Stimulated activated CD4-positive, alpha-beta T cell treated with anti-CD3 and anti-CD28 coated beads, Interleukin-4, amount 100 ng/mL, for 24 hours (primary cell): ENCODE results near the gene ZNF324B.
"Not testable (repeated sequence)": the region's sequence is repeated elsewhere in the genome, so short reads cannot be mapped to it uniquely, and the experiment has no call there.

ENCODE experiments used
- DNase-seq: peaks from one replicate; pipeline ENCODE4 v3.0.0-alpha.2; 2020

ZNF324B gene

DNA sequence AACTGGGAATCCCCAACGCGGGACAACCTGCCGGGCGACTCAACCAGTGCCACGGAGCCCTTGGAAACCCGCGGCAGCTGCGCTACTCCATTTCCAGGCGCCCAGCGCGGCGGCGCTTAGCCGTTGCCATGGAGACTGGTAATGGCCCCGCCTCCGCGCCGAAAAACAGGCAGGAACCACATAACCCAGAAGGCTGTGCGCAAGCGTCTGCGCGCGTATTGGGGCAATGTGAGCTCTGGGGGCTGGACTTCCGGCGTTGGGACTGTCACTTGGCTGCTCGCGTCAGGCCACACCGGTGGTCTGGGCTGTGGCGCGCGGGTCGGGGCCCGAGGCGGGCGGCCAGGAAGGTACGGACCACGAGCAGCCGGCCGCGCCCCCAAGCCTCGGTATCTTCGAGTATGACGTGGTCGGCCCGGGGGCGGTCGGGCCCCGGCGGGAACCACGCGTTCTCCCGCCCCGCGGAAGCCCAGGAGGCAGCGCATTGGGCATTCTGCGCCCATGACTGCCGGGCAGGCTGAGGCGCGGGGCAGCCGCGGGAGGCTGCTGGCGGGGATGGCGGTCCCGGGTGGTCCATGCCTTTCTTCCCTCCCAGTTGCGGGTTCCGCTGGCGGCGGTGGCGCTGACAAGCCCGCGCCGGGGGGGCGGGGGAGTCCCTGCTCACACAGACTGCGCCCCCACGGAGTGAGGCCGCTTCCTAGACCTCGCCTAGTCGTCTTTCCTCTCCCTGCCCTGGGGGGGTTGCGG, at the start of gene ZNF324B:
TSS of gene ZNF324B (plus strand) at position 265 of the 744 bp plus-strand sequence. CDS start 2,080 bp downstream, outside the sequence.
- peak; percentile 97 for DNase-seq

DNA sequence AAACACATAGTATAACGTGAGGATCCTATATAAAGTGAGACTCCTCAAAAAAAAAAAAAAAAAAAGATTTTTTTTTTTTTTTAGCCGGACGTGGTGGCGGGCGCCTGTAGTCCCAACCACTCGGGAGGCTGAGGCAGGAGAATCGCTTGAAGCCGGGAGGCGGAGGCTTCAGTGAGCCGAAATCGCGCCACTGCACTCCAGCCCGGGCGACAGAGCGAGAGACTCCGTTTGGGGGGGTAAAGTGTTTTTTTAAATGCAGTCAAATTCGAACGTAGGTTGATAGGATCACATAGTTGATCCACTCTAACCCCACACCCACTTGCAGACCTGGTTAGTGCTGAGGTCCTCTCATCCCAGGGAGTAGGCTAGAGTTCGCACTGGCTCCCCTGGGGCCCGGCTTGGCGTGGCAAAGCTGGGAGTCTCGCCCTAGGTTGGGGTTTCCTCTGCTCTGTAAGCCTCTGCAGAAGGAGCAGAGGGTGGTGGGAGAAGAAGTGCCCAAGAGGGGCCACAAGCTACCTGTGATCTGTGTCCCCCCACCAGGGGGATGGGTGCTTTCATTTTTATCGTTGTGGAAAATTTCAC, 49.5 kb upstream of the ZNF324B start:
- DNase-seq: no peak

DNA sequence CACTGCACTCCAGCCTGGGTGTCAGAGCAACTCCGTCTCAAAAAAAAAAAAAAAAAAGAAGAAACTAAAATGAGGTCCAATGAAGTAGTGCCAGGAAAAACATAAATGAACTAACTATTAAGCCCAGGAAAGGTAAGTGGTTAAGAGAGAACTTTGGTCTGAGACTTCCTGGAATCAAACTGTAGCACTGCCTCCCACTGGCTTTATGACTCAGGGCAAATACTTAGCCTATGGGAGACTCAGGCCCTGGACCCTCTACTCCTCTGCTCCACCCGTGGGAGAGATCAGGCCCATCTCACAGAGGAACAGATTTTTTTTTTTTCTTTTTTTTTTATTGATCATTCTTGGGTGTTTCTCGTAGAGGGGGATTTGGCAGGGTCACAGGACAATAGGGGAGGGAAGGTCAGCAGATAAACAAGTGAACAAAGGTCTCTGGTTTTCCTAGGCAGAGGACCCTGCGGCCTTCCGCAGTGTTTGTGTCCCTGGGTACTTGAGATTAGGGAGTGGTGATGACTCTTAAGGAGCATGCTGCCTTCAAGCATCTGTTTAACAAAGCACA, 47.4 kb upstream of the ZNF324B start:
- DNase-seq: not testable (repeated sequence)

DNA sequence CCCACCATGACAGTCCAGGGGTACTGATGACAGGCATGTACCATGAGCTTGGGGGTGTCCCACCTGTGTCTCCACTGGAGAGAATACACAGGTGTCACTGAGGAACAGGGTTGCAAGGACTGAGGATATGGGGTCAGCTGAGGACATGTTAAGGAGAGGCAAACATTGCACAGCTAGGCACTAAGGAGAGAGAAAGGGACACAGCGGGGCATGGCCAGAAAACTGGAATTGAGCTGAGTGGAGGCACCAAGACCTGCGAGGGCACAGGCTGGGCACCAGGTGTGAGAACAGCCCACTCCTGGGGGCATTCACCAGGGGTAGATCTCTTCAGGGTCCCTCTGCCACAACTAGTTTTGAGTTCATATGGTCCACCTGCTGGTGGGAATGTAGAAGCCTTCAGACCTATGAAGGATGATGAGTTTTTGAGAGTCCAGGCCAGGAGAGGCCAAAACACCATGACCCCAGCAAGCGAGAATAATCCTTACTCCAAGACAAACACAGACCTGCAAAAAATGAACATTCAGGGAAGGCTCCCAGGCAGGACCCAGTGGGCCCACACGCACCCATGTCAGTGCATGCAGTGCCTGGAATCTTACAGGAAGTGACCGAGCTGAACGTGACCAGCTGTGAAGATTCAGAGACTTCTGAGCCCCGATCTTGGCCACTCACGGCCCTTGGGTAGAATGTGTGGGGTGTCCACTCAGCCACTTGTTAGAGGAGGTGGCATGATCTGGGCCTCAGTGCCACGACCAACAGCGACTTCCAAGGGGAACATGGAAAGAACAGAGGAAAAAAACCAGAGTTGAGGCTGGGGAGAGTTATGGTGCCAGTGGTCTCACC, 44.4 kb upstream of the ZNF324B start:
- no peak for DNase-seq

DNA sequence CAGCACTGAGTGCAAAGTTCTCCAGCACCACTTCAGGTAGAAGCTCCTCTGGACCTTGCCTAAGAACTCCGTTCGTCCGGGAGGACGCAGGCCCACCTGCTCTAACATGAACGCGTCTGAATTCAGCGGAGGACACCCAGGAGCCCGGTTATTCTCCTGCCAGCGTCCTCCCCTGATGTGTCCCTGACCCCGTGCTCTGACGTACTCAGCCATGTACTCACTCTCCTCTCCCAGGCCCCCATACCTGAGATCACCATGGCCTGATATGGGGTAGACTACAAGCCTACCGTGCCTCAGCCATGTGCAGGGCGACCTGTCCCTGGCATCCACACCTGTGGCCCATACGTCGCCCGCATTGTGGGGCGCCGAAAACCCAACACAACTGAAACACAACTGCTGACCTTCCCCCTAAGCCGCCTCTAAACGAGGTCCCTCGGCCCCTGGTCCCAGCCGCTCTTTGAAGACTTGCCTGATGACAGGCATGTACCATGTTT, 43.7 kb upstream of the ZNF324B start:
- no peak for DNase-seq

DNA sequence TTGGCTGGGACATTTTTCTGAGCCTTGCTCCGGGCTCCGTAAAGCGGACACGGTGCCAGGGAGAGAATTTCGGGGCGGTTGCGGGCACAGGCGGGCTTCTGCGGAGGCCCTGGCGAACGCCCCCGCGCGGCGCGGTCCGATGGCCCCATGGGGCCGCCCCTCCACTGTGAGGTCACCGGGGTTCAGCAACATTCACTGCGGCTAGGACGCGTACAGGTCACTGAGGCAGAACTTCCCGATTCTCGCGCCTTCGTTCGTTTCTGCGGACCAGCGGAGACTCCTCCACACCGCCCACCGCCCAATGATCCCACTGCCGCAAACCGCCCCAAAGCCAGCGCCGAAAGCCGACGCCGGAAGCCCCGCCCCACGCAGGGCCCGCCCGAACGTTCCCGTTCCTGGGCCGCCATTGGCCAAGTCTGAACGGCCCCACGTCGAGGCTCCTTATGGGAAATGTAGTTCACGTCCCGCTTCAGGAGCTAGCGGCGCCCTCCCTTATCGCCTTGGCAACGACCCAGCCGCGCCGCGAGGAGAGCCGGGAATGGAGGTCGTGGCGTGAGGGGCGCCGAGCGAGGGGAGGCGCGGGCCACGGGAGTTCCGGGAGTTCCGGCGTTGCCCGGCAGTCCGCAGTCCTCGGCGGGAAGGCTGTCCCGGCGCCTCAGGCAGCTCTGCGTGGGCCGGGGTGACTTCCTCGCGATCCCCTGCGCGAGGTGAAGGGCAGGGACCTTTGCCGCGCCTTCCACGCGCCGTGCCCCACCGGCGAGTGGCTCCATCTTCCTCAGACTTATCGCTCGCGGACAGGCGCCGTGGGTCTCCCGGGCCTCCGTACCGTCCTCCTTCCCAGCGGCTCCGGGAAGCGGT, 43.0 kb upstream of the ZNF324B start, which contains the start of gene ZNF584:
TSS of gene ZNF584 (plus strand) at position 498 of the 858 bp plus-strand sequence. CDS start 499 bp downstream, outside the sequence.
- DNase-seq: peak; percentile 95

DNA sequence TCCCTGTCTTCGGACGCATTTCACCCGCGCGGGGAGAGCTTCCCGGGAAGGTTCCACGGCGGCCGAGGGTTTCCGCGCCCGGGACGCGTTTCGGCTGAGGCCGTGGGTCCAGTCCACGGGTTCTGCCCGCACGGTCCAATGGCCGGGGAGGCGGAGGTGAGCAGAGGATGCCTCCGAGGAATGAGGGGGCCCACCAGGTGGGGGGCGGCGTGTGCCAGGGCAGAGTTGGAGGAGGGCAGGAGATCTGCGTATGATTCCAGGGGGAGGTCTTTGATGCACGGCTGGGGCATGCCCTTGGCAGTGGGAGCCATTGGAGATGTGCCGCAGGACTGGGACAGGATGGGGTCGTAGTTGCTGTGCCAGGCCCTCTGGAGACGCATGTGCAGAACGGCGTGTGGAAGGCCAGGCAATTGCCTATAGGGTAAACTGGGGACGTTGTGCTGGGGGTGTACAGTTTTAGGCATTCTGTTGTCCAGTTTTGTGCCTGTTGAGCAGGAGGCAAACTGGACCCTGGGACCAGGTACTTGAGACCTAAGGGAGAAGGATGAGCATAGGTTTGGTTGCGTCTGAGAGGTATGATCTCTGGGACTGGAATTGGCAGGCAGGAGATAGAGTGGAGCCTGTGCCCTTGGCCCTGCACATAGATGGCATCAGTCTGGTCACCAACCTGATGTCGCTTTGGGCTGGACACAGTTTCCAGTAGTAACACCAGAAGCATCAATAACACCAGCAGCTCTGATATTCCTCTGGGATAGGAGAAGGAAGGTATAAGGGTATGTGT, 42.2 kb upstream of the ZNF324B start:
- DNase-seq: peak; percentile 28

DNA sequence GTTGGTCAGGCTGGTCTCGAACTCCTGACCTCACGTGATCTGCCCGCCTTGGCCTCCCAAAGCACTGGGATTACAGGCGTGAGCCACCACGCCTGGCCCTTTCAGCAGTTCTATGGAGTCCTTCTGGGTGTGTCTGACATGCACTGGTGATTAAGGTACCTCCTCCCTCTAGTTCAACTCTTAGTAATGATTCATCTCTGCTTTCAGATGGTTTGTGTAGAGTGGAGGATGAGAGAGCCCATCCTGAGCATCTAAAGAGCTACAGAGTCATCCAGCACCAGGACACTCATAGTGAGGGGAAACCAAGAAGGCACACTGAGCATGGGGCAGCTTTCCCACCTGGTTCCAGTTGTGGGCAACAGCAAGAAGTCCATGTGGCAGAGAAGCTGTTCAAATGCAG, 34.8 kb upstream of the ZNF324B start:
- DNase-seq: no peak

DNA sequence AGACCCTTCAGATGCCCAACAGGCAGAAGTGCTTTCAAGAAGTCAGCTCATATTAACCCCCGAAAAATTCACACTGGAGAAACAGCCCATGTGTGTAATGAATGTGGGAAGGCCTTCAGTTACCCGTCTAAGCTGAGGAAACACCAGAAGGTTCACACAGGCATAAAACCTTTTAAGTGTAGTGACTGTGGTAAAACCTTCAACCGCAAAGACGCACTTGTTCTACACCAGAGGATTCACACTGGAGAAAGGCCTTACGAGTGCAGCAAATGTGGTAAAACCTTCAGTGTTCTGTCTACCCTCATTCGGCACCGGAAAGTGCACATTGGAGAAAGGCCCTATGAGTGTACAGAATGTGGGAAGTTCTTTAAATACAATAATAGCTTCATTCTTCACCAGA, 34.4 kb upstream of the ZNF324B start:
- DNase-seq: no peak

DNA sequence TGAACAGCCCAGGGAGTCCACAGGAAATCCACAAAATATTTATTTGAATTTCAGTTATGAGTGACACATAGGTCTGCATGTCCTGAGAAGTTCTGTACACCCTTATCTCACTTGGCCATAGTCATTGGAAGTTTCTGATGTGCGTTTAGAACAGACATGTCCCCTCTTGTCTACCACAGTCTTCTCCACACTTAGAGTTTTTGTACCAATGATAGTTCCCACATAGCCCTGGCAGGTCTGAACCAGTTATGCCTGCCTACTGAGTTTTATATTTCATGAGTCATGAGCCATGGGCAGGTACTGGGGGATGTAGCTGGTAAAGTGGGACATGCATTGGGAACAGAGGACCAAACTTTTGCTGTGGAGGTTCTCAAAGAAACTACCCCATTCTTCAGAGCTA, 22.8 kb upstream of the ZNF324B start:
- DNase-seq: no peak

DNA sequence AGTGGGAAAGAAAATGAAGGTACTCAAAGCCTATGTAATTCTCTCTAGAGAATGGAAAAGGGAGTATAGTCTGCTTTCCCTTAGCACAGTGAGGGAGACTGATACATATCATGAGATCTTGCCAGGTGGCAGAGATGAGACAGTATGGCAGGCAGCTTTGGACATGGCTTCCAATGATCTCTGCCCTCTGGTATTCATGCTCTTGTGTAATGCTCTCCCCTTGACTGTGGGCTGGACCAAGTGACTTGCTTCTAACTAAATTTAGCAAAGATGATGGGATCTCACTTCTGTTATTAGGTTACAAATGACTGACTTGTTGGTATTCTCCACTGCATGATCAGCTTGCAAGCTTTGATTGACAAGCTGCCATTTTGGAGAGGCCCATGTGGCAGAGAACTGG, 21.7 kb upstream of the ZNF324B start:
- no peak for DNase-seq

DNA sequence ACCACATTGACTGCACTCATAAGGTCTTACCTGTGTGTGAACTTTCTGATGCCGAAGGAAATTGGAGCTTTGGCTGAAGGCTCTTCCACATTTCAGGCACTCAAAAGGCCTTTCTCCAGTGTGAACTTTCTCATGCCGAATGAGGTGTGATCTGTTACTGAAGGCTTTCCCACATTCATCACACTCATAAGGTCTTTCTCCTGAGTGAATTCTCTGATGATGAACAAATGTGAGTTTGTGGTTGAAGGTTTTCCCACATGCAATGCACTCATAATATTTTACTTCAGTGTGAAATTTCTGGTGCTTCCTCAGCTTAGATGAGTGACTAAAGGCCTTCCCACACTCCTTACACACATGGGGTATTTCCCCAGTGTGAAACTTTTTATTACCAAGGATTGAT, 17.2 kb upstream of the ZNF324B start:
- no peak for DNase-seq

DNA sequence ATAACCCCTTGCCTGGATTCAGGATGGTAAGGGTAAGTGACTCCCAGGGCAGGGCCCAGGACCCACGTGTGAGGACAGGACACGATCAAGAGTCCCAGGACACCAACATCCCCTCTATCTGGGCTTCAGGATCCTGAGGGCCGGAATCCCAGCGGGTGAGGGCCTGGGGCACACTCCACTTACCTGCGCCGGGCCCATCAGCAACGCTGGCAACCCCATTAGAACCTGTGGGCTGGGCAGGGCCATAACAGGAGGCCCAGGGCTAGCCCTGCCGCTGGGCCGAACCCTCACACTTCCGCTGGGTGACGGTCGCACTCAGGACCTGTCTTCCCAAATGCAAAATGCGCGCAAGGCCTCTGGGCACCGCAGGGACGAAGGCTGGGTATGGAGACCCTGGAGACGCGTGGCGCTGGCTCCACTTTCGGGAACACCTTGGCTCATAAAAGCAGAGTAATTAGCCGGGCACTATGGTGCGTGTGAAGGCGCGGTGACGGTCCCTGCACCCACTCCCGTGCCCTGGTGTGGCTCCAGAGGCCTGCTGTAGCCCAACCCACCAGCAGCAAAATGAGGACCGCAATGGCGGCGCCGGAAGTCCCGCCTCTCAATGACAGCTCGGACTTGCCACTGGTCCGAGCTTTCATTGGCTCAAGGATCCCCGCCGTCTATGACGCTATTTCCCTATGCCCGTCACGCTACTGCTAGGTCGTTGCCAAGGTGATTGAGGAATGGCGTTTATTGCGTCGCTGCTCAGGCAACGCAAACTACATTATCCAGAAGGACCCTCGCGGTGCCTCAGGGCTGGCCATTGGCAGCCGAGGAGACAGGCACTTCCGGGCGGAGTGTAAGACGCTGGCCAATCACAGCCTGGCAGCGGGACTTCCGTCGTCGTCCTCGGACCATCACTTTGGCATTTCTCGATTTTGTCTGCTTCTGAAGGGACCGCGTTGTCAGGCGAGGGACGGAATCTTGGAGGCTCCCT, 11.6 kb upstream of the ZNF324B start, which contains the start of gene ZNF132:
TSS of gene ZNF132 (minus strand) at position 578 of the 979 bp plus-strand sequence. CDS start at position 246, 332 bp downstream.
- DNase-seq: peak; percentile 95

DNA sequence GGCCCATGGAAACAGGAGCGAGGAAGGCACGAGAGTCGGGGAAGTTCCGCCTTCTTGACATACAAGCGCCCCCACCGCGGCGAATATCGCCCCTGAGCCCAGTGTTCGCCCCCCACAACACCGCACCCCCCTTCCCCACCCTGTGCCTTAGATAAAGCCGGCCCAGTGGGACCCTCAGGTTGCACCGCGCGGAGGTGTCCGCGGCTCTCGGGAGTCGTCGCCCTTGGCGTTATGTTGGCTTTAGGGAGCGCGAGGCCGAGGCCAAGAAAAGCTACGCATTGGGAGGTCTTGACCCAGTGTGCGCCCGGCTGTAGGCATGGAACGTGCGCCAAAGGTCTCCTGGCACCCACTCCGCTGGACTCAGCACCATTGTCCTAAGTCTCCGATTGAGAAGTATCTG, 10.9 kb upstream of the ZNF324B start:
- DNase-seq: no peak

DNA sequence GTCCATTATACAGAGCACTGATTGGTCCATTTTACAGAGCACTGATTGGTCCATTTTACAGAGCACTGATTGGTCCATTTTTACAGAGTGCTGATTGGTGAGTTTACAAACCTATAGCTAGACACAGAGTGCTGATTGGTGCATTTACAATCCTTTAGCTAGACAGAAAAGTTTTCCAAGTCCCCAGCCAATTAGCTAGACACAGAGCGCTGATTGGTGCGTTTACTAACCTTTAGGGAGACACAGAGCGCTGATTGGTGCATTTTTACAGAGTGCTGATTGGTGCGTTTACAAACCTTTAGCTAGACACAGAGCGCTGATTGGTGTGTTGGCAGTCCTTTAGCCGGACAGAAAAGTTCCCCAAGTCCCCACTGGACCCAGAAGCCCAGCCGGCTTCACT, 8.4 kb upstream of the ZNF324B start:
- not testable (repeated sequence) for DNase-seq

DNA sequence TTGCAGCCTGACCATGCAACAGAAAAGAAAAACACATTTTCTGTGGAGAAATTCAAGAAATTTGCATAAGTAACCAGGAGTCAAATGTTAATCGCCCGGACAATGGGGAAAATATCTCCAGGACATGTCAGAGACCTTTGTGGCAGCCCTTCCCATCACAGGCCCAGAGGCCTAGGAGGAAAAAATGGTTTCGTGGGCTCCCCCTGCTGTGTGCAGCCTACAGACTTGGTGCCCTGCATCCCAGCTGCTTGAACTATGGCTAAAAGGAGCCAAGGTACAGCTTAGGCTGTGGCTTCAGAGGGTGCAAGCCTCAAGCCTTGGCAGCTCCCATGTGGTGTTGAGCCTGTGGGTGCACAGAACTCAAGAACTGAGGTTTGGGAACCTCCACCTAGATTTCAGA, 2.6 kb upstream of the ZNF324B start:
- DNase-seq: not testable (repeated sequence)

DNA sequence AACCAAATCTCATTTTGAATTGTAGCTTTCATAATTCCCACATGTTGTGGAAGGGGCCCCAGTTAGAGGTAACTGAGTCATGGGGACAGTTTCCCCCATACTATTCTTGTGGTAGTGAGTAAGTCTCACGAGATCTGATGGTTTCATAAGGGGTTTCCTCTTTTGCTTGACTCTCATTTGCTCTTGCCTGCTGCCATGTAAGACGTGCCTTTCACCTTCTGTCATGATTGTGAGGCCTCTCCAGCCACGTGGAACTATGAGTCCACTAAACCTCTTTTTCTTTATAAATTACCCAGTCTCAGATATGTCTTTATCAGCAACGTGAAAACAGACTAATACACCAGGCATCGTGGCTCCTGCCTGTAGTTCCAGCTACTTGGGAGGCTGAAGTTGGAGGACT, 1.4 kb upstream of the ZNF324B start:
- not testable (repeated sequence) for DNase-seq

DNA sequence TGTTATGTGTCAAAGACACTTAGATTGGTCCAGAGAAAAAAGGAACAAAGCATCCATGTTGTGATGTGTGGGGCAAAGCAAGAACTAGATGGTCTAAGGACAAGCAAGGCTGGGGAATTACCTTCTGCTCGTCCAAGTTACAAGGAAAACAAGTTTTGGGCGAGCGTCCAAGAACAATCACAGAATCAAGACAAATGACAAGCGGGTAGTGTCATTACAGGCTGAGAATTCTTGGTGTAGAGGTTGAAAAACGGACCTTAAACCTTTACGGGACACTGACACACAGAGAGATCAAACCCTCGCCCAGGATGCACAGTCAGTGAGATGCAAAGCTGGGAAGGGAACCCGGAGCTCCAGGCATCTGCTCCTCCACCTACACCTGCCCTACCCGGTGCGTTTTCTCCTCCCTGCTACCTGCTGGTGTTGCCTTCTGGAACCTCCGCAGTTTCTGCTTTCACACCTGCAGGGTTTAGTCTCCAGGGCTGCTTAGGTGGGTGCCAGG, 515 bp upstream of the ZNF324B start:
- DNase-seq: no peak

DNA sequence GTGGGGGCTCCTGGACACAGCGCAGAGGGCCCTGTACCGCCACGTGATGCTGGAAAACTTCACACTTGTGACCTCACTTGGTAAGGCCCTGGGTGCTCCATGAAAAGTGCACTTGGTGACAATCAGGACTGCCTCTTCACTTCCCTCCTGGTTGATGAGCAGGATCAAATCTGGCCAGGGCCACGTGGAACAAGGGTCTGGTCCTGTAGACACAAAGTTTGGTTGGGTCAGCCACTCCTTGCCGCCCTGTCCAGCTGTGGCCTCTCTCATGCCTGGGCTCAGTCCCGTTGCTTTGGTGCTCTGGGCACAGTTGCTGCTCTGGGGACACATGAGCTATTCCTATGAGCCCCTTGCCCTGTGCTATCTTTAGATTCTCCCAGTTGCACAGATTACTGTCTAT, 2.3 kb downstream of the ZNF324B start:
- DNase-seq: no peak

DNA sequence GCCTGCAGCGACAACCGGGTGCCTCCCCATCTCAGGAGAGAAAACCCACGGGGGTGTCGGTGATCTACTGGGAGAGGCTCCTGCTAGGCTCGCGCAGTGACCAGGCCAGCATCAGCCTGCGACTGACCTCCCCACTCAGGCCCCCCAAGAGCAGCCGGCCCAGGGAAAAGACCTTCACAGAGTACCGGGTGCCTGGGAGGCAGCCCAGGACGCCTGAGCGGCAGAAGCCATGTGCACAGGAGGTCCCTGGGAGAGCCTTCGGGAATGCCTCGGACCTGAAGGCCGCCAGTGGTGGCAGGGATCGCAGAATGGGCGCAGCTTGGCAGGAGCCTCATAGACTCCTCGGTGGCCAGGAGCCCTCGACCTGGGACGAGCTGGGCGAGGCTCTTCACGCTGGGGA, 3.9 kb downstream of the ZNF324B start:
- DNase-seq: no peak
